ENCODE results near the gene C5AR1.

C5AR1 gene

DNA sequence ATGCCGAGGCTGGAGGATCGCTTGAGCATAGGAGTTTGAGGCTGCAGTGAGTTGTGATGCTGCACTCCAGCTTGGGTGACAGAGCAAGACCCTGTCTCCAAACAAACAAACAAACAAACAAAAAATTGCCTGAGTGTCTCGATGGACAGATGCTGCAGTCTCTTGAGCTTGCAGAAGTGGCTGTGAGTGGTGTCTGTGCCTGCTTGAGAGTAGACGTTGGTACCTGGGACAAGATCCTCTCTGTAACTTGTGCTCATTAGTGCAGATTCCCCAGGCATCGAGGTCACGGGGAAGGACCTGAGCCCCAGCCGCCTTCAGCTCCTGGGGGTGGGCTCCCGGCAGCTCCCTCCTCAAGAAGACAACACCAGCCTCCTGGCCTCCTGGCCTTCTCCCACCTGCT, 13.7 kb downstream of the C5AR1 start:
- Histone ChIP-seq H3K18ac (ENCODE audit: low read length) (no peak overlapping the region), H3K27ac (replicated peaks; ENCODE audit: low read length) (no peak overlapping the region), H3K4me3 (ENCODE audit: low read length in 2 of 2) (no peak overlapping the region), H2BK15ac (ENCODE audit: low read length) (no peak overlapping the region), H3K23ac (ENCODE audit: low read depth, low read length, poor library complexity) (no peak overlapping the region), H4K91ac (ENCODE audit: low read depth, low read length, poor library complexity) (no peak overlapping the region), H3K4me1 (ENCODE audit: control insufficient read depth in 2 of 2, insufficient read depth in 1 of 2, low read depth in 1 of 2, low read length in 2 of 2) (no peaks in the 10 kb centered on the region), H2BK120ac (ENCODE audit: low read depth, low read length) (no peak overlapping the region), H2BK5ac (ENCODE audit: low read length) (no peak overlapping the region), H3K14ac (ENCODE audit: low read length) (no peak overlapping the region), H3K4me2 (ENCODE audit: insufficient read depth, low read length, poor library complexity, severe bottlenecking) (no peak overlapping the region), H2AK5ac (ENCODE audit: low read depth, low read length) (no peak overlapping the region), H3K4ac (ENCODE audit: low read length) (no peak overlapping the region), H3K36me3 (replicated peaks in 1 of 2; ENCODE audit: control insufficient read depth in 2 of 2, insufficient read depth in 2 of 2, low read length in 2 of 2) (no peaks in the 10 kb centered on the region), H3K27me3 (ENCODE audit: control insufficient read depth in 3 of 3, insufficient read depth in 3 of 3, low read depth in 1 of 3, low read length in 3 of 3) (peaks cover 0 to 10% (median 0%) of the 10 kb centered on the region in 3 experiments), H2BK12ac (ENCODE audit: low read length) (no peak overlapping the region), H3K79me1 (ENCODE audit: low read depth, low read length) (no peaks in the 10 kb centered on the region), H4K8ac (ENCODE audit: low read depth, low read length) (no peak overlapping the region), H3K9me3 (replicated peaks in 1 of 2; ENCODE audit: control insufficient read depth in 2 of 2, insufficient read depth in 1 of 2, low read depth in 1 of 2, low read length in 2 of 2) (no peaks in the 10 kb centered on the region), H3K9ac (ENCODE audit: low read depth, low read length, poor library complexity) (no peak overlapping the region), H2AFZ (ENCODE audit: low read length) (no peak overlapping the region)
- DNase-seq (ENCODE audit: low spot score): no peak
- no CpG with 5 or more reads among the region's 8 CpGs for WGBS, 2 donors (ENCODE audit: extremely low coverage in 2 of 2, insufficient read length in 2 of 2, insufficient replicate concordance in 1 of 2)

DNA sequence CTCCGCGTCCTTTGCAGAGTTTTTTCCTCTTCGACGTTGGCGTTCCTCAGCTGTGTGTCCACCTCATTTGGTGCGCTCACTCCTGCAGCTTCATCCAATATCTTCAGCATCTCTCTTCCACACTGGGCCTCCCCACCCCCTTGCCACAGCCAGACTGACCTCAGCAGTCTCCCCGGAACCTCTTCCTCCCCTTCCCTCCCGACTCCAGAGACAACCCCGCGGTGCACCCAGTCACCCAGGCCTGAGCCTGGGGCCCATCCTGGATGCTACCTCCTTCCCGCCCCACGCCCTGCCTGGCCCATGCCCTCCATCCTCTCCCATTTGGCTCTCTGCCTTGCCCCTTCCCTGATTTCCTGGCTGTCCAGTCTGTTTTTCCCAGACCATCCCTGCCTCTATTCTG, 14.2 kb downstream of the C5AR1 start:
- H3K79me1 ChIP-seq (ENCODE audit: low read depth, low read length): no peaks in the 10 kb centered on the region
- no peak overlapping the region for H3K9ac ChIP-seq (ENCODE audit: low read depth, low read length, poor library complexity)
- no peak overlapping the region for H4K8ac ChIP-seq (ENCODE audit: low read depth, low read length)
- no peak overlapping the region for H3K23ac ChIP-seq (ENCODE audit: low read depth, low read length, poor library complexity)
- H4K91ac ChIP-seq (ENCODE audit: low read depth, low read length, poor library complexity): no peak overlapping the region
- no peaks in the 10 kb centered on the region for H3K4me1 ChIP-seq (ENCODE audit: control insufficient read depth in 2 of 2, insufficient read depth in 1 of 2, low read depth in 1 of 2, low read length in 2 of 2)
- H2AK5ac ChIP-seq (ENCODE audit: low read depth, low read length): no peak overlapping the region
- H2BK120ac ChIP-seq (ENCODE audit: low read depth, low read length): no peak overlapping the region
- WGBS, 2 donors (ENCODE audit: extremely low coverage in 2 of 2, insufficient read length in 2 of 2, insufficient replicate concordance in 1 of 2): no CpG with 5 or more reads among the region's 12 CpGs
- no peak overlapping the region for H3K14ac ChIP-seq (ENCODE audit: low read length)
- H3K9me3 ChIP-seq (replicated peaks in 1 of 2; ENCODE audit: control insufficient read depth in 2 of 2, insufficient read depth in 1 of 2, low read depth in 1 of 2, low read length in 2 of 2): no peaks in the 10 kb centered on the region
- no peak overlapping the region for H3K4ac ChIP-seq (ENCODE audit: low read length)
- H3K4me2 ChIP-seq (ENCODE audit: insufficient read depth, low read length, poor library complexity, severe bottlenecking): no peak overlapping the region
- H3K18ac ChIP-seq (ENCODE audit: low read length): no peak overlapping the region
- H3K4me3 ChIP-seq (ENCODE audit: low read length in 2 of 2): no peak overlapping the region
- no peak overlapping the region for H2BK5ac ChIP-seq (ENCODE audit: low read length)
- H2BK15ac ChIP-seq (ENCODE audit: low read length): peak overlapping the region; percentile 6
- no peak for DNase-seq (ENCODE audit: low spot score)
- no peak overlapping the region for H2AFZ ChIP-seq (ENCODE audit: low read length)
- H3K27ac ChIP-seq (replicated peaks; ENCODE audit: low read length): no peak overlapping the region
- peaks cover 0 to 10% (median 0%) of the 10 kb centered on the region in 3 experiments for H3K27me3 ChIP-seq (ENCODE audit: control insufficient read depth in 3 of 3, insufficient read depth in 3 of 3, low read depth in 1 of 3, low read length in 3 of 3)
- H2BK12ac ChIP-seq (ENCODE audit: low read length): no peak overlapping the region
- no peaks in the 10 kb centered on the region for H3K36me3 ChIP-seq (replicated peaks in 1 of 2; ENCODE audit: control insufficient read depth in 2 of 2, insufficient read depth in 2 of 2, low read length in 2 of 2)

DNA sequence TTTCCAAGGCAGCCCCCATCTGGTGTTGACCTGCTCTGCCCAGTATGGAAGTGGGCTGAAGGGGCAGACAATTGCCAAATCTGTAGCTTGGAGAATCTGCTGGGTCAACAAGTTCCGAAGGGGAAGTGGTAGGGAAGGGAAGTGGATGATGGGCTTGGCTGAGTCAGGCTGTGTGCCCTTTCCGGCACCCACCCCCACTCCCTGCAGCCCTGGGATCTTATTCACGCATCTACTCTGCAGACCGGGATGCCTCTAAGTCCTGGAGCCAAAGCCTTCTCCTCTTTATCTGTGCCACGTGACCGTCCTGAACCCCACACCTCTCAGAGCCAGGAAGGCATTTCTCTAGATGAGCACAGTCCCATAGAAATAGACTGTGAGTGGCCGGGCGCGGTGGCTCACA, 14.8 kb downstream of the C5AR1 start:
- H3K4ac ChIP-seq (ENCODE audit: low read length): no peak overlapping the region
- H4K8ac ChIP-seq (ENCODE audit: low read depth, low read length): no peak overlapping the region
- H3K4me2 ChIP-seq (ENCODE audit: insufficient read depth, low read length, poor library complexity, severe bottlenecking): no peak overlapping the region
- H3K14ac ChIP-seq (ENCODE audit: low read length): no peak overlapping the region
- H2BK120ac ChIP-seq (ENCODE audit: low read depth, low read length): no peak overlapping the region
- no peak overlapping the region for H3K4me3 ChIP-seq (ENCODE audit: low read length in 2 of 2)
- H3K9ac ChIP-seq (ENCODE audit: low read depth, low read length, poor library complexity): no peak overlapping the region
- H3K36me3 ChIP-seq (replicated peaks in 1 of 2; ENCODE audit: control insufficient read depth in 2 of 2, insufficient read depth in 2 of 2, low read length in 2 of 2): no peaks in the 10 kb centered on the region
- peak overlapping the region; percentile 15 for H2BK15ac ChIP-seq (ENCODE audit: low read length)
- H4K91ac ChIP-seq (ENCODE audit: low read depth, low read length, poor library complexity): no peak overlapping the region
- no peak overlapping the region for H2AK5ac ChIP-seq (ENCODE audit: low read depth, low read length)
- no peak overlapping the region for H2BK12ac ChIP-seq (ENCODE audit: low read length)
- H3K23ac ChIP-seq (ENCODE audit: low read depth, low read length, poor library complexity): no peak overlapping the region
- no peak overlapping the region for H3K18ac ChIP-seq (ENCODE audit: low read length)
- no peak overlapping the region for H2AFZ ChIP-seq (ENCODE audit: low read length)
- no CpG with 5 or more reads among the region's 9 CpGs for WGBS, 2 donors (ENCODE audit: extremely low coverage in 2 of 2, insufficient read length in 2 of 2, insufficient replicate concordance in 1 of 2)
- H3K27me3 ChIP-seq (ENCODE audit: control insufficient read depth in 3 of 3, insufficient read depth in 3 of 3, low read depth in 1 of 3, low read length in 3 of 3): peaks cover 0 to 10% (median 0%) of the 10 kb centered on the region in 3 experiments
- H3K9me3 ChIP-seq (replicated peaks in 1 of 2; ENCODE audit: control insufficient read depth in 2 of 2, insufficient read depth in 1 of 2, low read depth in 1 of 2, low read length in 2 of 2): no peaks in the 10 kb centered on the region
- no peak for DNase-seq (ENCODE audit: low spot score)
- H3K4me1 ChIP-seq (ENCODE audit: control insufficient read depth in 2 of 2, insufficient read depth in 1 of 2, low read depth in 1 of 2, low read length in 2 of 2): no peaks in the 10 kb centered on the region
- no peak overlapping the region for H2BK5ac ChIP-seq (ENCODE audit: low read length)
- no peak overlapping the region for H3K27ac ChIP-seq (replicated peaks; ENCODE audit: low read length)
- no peaks in the 10 kb centered on the region for H3K79me1 ChIP-seq (ENCODE audit: low read depth, low read length)

DNA sequence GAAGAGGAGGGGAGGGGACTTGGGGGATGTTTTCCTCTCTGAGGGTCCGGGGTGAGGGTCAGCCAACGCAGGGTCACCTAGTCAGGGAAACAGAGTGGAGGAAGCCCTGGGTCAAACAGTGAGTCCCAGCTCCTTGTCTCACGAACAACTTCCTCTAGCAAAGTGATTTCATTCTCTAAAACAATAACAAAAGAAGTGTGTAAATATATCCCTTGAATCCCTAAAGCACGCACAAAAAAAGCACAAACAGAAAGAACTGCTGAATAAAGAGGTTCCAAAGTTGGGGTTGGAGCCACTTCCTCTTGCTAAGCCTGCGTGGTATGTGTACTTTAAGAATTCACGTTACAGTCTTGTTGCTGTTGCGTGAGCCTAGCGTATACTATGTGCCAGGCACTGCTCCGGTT, 20.8 kb downstream of the C5AR1 start:
- WGBS, 2 donors (ENCODE audit: extremely low coverage in 2 of 2, insufficient read length in 2 of 2, insufficient replicate concordance in 1 of 2): no CpG with 5 or more reads among the region's 9 CpGs
- Histone ChIP-seq H3K9me3 (replicated peaks in 1 of 2; ENCODE audit: control insufficient read depth in 2 of 2, insufficient read depth in 1 of 2, low read depth in 1 of 2, low read length in 2 of 2) (no peaks in the 10 kb centered on the region), H3K9ac (ENCODE audit: low read depth, low read length, poor library complexity) (no peak overlapping the region), H3K4ac (ENCODE audit: low read length) (no peak overlapping the region), H2BK5ac (ENCODE audit: low read length) (no peak overlapping the region), H3K4me2 (ENCODE audit: insufficient read depth, low read length, poor library complexity, severe bottlenecking) (no peak overlapping the region), H3K27me3 (ENCODE audit: control insufficient read depth in 3 of 3, insufficient read depth in 3 of 3, low read depth in 1 of 3, low read length in 3 of 3) (peaks cover 0 to 5% (median 0%) of the 10 kb centered on the region in 3 experiments), H4K8ac (ENCODE audit: low read depth, low read length) (no peak overlapping the region), H2AFZ (ENCODE audit: low read length) (peak overlapping the region; percentile 72), H4K91ac (ENCODE audit: low read depth, low read length, poor library complexity) (no peak overlapping the region), H3K4me1 (ENCODE audit: control insufficient read depth in 2 of 2, insufficient read depth in 1 of 2, low read depth in 1 of 2, low read length in 2 of 2) (peaks cover 0 to 2% of the 10 kb centered on the region in 2 donors), H2BK120ac (ENCODE audit: low read depth, low read length) (no peak overlapping the region), H3K18ac (ENCODE audit: low read length) (no peak overlapping the region), H3K36me3 (replicated peaks in 1 of 2; ENCODE audit: control insufficient read depth in 2 of 2, insufficient read depth in 2 of 2, low read length in 2 of 2) (no peaks in the 10 kb centered on the region), H3K27ac (replicated peaks; ENCODE audit: low read length) (no peak overlapping the region), H3K23ac (ENCODE audit: low read depth, low read length, poor library complexity) (no peak overlapping the region), H3K4me3 (ENCODE audit: low read length in 2 of 2) (no peak overlapping the region), H2AK5ac (ENCODE audit: low read depth, low read length) (no peak overlapping the region), H2BK15ac (ENCODE audit: low read length) (no peak overlapping the region), H3K79me1 (ENCODE audit: low read depth, low read length) (no peaks in the 10 kb centered on the region), H2BK12ac (ENCODE audit: low read length) (no peak overlapping the region), H3K14ac (ENCODE audit: low read length) (no peak overlapping the region)
- DNase-seq (ENCODE audit: low spot score): no peak
